ENCODE measurements around the gene SIM2.

- TF ChIP-seq, protein P1, sequence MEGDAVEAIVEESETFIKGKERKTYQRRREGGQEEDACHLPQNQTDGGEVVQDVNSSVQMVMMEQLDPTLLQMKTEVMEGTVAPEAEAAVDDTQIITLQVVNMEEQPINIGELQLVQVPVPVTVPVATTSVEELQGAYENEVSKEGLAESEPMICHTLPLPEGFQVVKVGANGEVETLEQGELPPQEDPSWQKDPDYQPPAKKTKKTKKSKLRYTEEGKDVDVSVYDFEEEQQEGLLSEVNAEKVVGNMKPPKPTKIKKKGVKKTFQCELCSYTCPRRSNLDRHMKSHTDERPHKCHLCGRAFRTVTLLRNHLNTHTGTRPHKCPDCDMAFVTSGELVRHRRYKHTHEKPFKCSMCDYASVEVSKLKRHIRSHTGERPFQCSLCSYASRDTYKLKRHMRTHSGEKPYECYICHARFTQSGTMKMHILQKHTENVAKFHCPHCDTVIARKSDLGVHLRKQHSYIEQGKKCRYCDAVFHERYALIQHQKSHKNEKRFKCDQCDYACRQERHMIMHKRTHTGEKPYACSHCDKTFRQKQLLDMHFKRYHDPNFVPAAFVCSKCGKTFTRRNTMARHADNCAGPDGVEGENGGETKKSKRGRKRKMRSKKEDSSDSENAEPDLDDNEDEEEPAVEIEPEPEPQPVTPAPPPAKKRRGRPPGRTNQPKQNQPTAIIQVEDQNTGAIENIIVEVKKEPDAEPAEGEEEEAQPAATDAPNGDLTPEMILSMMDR (IDR thresholded peaks at IDR 0.05; ENCODE audit: borderline replicate concordance, extremely low read depth, low read length, poor library complexity, severe bottlenecking), result no peak
- TF ChIP-seq EZH2 (IDR thresholded peaks at IDR 0.05; ENCODE audit: borderline replicate concordance, low read depth, low read length, severe bottlenecking), result no peak
Measured at GRCh38 chr21:36704281-36704957, 5.5 kb downstream of the SIM2 start.

Measured in DND-41 (cell line).